ENCODE measurements around the gene LAMTOR1.

LAMTOR1 gene

DNA sequence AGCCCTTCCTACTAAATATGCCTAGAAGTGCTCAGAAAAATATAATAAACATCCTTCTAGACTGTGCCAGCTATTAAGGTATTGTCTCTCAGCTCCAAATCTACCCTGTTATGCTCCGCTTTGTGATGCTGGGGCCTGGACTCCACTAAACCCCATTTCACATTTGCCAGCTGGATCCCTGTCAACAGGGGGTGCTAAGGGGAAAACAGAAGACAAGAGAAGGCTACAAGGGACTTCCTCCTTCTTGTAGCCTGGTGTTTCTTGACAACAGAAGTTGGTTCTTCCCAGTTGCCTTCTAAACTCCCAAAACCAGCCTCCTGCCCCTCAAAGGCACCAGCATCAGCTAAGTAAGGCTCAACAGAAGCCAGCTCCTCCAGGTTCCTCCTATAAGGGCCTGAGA is 28.0 kb downstream of the LAMTOR1 start:
- Histone ChIP-seq H3K27me3 (ENCODE audit: insufficient read depth, poor library complexity, severe bottlenecking) (no peaks in the 10 kb centered on the region), H3K27ac (ENCODE audit: poor library complexity, severe bottlenecking) (peak overlapping the region; percentile 6), H3K36me3 (ENCODE audit: low read depth) (peaks cover 33% of the 10 kb centered on the region), H3K4me3 (ENCODE audit: severe bottlenecking) (no peak overlapping the region), H3K9me3 (ENCODE audit: severe bottlenecking) (no peaks in the 10 kb centered on the region), H3K4me1 (ENCODE audit: insufficient read depth, poor library complexity, severe bottlenecking) (peaks cover 39% of the 10 kb centered on the region)
- TF ChIP-seq, protein P1, sequence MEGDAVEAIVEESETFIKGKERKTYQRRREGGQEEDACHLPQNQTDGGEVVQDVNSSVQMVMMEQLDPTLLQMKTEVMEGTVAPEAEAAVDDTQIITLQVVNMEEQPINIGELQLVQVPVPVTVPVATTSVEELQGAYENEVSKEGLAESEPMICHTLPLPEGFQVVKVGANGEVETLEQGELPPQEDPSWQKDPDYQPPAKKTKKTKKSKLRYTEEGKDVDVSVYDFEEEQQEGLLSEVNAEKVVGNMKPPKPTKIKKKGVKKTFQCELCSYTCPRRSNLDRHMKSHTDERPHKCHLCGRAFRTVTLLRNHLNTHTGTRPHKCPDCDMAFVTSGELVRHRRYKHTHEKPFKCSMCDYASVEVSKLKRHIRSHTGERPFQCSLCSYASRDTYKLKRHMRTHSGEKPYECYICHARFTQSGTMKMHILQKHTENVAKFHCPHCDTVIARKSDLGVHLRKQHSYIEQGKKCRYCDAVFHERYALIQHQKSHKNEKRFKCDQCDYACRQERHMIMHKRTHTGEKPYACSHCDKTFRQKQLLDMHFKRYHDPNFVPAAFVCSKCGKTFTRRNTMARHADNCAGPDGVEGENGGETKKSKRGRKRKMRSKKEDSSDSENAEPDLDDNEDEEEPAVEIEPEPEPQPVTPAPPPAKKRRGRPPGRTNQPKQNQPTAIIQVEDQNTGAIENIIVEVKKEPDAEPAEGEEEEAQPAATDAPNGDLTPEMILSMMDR (IDR thresholded peaks at IDR 0.05; ENCODE audit: poor library complexity, severe bottlenecking) = peak; percentile 10
- ATAC-seq (ENCODE audit: low read depth) = no peak
- no peak for DNase-seq (ENCODE audit: low spot score)

DNA sequence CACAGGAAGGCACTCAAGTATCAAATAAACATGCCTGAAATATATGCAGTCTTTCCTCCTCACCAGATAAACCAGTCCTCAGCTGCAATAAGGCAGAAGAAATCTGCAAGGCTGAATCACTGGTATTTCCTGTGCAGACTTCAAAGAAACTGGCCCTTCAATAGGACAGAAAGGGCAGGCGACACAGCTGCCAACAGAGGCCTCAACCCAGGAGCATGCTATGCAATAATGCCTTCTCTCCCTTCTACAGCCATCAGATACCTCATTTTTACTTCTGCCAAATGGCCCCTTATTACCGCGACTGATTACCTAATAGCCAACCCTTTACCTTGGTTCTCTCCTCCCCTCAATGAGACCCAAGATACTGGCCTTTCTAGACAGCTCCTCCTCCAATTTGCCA is 30.7 kb downstream of the LAMTOR1 start:
- Histone ChIP-seq H3K4me3 (ENCODE audit: severe bottlenecking) (no peak overlapping the region), H3K9me3 (ENCODE audit: severe bottlenecking) (no peaks in the 10 kb centered on the region), H3K27ac (ENCODE audit: poor library complexity, severe bottlenecking) (peak overlapping the region; percentile 89), H3K27me3 (ENCODE audit: insufficient read depth, poor library complexity, severe bottlenecking) (no peaks in the 10 kb centered on the region), H3K4me1 (ENCODE audit: insufficient read depth, poor library complexity, severe bottlenecking) (peaks cover 40% of the 10 kb centered on the region), H3K36me3 (ENCODE audit: low read depth) (peaks cover 55% of the 10 kb centered on the region)
- DNase-seq (ENCODE audit: low spot score) = no peak
- TF ChIP-seq, protein P1 (IDR thresholded peaks at IDR 0.05; ENCODE audit: poor library complexity, severe bottlenecking) = no peak
- ATAC-seq (ENCODE audit: low read depth) = peak; percentile 77

DNA sequence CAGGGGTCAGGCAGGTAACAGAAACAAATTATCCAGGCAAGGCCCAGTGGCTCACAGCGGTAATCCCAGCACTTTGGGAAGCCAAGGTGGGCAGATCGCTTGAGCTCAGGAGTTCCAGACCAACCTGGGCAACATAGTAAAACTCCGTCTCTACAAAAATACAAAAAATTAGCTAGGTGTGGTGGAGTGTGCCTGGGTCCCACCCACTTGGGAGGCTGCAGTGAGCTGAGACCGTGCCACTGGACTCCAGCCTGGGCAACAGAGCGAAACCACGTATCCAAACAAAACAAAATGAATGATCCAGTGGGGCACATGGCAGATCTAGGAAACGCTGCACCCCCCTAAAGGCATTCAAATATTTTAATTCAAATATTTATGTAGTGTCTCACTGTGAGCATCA is 32.6 kb downstream of the LAMTOR1 start:
- peak overlapping the region; percentile 89 for H3K27ac ChIP-seq (ENCODE audit: poor library complexity, severe bottlenecking)

DNA sequence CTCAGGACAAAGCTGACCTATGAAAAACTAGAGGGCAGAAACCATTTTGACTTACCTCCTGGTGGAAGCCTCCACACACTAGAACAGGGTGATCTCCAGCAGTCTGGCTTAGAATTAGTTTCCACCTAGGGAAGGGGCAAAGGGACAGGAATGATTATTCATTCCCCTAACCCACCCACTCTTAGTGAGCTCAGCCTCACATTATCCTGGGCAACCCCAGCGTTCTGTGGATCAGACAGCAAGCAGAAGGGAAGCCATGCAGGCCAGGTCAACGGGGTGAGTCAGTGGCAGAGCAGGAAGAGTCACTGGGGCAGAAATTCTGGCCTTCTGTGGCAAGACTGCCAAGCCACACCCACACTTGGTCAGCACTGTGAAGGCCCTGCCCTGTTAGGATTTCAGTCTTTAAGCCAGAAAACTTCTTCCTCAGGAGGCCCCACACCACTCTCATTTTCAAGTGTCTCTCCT is 33.3 kb downstream of the LAMTOR1 start:
- ATAC-seq (ENCODE audit: low read depth) (peak; percentile 96), DNase-seq (ENCODE audit: low spot score) (peak; percentile 82)
- peaks cover 40% of the 10 kb centered on the region for H3K4me1 ChIP-seq (ENCODE audit: insufficient read depth, poor library complexity, severe bottlenecking)
- no peaks in the 10 kb centered on the region for H3K9me3 ChIP-seq (ENCODE audit: severe bottlenecking)
- H3K27ac ChIP-seq (ENCODE audit: poor library complexity, severe bottlenecking) = peak overlapping the region; percentile 89
- TF ChIP-seq, protein P1 (IDR thresholded peaks at IDR 0.05; ENCODE audit: poor library complexity, severe bottlenecking) = no peak
- peaks cover 52% of the 10 kb centered on the region for H3K36me3 ChIP-seq (ENCODE audit: low read depth)
- H3K4me3 ChIP-seq (ENCODE audit: severe bottlenecking) = no peak overlapping the region
- no peaks in the 10 kb centered on the region for H3K27me3 ChIP-seq (ENCODE audit: insufficient read depth, poor library complexity, severe bottlenecking)

More for the DNA sequence above, 32.6 kb downstream of the LAMTOR1 start:
- TF ChIP-seq, protein P1 (IDR thresholded peaks at IDR 0.05; ENCODE audit: poor library complexity, severe bottlenecking) = no peak
- Histone ChIP-seq H3K27me3 (ENCODE audit: insufficient read depth, poor library complexity, severe bottlenecking) (no peaks in the 10 kb centered on the region), H3K4me1 (ENCODE audit: insufficient read depth, poor library complexity, severe bottlenecking) (peaks cover 40% of the 10 kb centered on the region), H3K4me3 (ENCODE audit: severe bottlenecking) (no peak overlapping the region), H3K9me3 (ENCODE audit: severe bottlenecking) (no peaks in the 10 kb centered on the region), H3K36me3 (ENCODE audit: low read depth) (peaks cover 50% of the 10 kb centered on the region)
- DNase-seq (ENCODE audit: low spot score) (no peak), ATAC-seq (ENCODE audit: low read depth) (no peak)

DNA sequence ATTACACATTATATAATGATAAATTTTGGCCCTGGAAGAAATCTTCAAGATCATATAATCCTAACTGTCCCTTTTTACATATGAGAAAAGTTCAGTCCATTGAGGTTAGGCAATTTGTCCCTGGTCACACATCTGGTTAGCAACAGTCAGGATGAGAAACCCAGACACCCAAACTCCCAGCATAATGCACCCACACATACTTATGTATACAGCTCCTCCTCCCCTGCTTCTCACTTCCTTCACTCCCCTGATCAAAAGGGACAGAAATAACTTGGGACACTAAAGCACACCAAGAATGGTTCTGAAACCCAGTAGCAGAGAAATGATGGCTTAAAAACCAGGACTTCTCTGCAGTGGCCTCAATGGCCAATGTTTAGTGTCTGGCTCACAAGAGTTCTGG is 33.9 kb downstream of the LAMTOR1 start:
- TF ChIP-seq, protein P1 (IDR thresholded peaks at IDR 0.05; ENCODE audit: poor library complexity, severe bottlenecking) = no peak
- Histone ChIP-seq H3K27me3 (ENCODE audit: insufficient read depth, poor library complexity, severe bottlenecking) (no peaks in the 10 kb centered on the region), H3K27ac (ENCODE audit: poor library complexity, severe bottlenecking) (peak overlapping the region; percentile 89), H3K9me3 (ENCODE audit: severe bottlenecking) (no peaks in the 10 kb centered on the region), H3K36me3 (ENCODE audit: low read depth) (peaks cover 51% of the 10 kb centered on the region), H3K4me3 (ENCODE audit: severe bottlenecking) (no peak overlapping the region), H3K4me1 (ENCODE audit: insufficient read depth, poor library complexity, severe bottlenecking) (peaks cover 40% of the 10 kb centered on the region)
- ATAC-seq (ENCODE audit: low read depth) (no peak), DNase-seq (ENCODE audit: low spot score) (no peak)
